H1 (cell line): ENCODE measurements around the gene CACNB2. TPM values are rescaled to one million over a fixed set of nuclear protein-coding genes. Genes with fewer than 3 reads are reported as not detected.

ENCODE experiments used
- CEBPB ChIP-seq: IDR thresholded peaks from 2 replicates; pipeline ENCODE4 v1.6.1; 2012; ENCODE audit warnings: low read depth, low read length
- SAP30 ChIP-seq: fragments of 300-600 bp; sonication (generic); IDR thresholded peaks from 2 replicates; pipeline ENCODE4 v1.7.1; 2012; ENCODE audit warnings: low read length, moderate library complexity, mild to moderate bottlenecking, inconsistent platforms; ENCODE audit not compliant: insufficient read depth, insufficient replicate concordance
- polyA plus RNA-seq, 7 experiments: library from polyadenylated mRNA; depleted of rRNA in 3 of 7; stranded (reverse) in 5 of 7; unstranded in 2 of 7; fragments of >200 nt in 5 of 7; fragments of 200-250 nt in 2 of 7; gene quantifications; 1 replicate in 5 of 7; 2 replicates in 1 of 7; 4 replicates in 1 of 7; pipeline versions ENCODE4 v1.2.1 to v1.2.3, GENCODE V29; 2011 to 2013; ENCODE audit warnings: missing spikeins in 2 of 7, mixed read lengths in 2 of 7
- total RNA-seq: library from RNA; stranded (reverse); fragmentation: NEBNext Ultra II Directional; extraction: Animal tissue kit (Norgen Biotek cat#: 25700); gene quantifications from 2 replicates; pipeline ENCODE4 v1.2.1, GENCODE V29; 2021

Gene CACNB2
- total and polyA plus RNA-seq, 2 of the 8 experiments (the other 6 are each of a cell fraction or from before 2014, with no cell fraction given), result 2.4 to 3.2 TPM

- TF ChIP-seq SAP30 (no peak), CEBPB (no peak)
Measured at GRCh38 chr10:18290651-18291313, 150.6 kb downstream of the CACNB2 start (continued).
